Fibroblast of lung (primary cell): ENCODE results near the gene HOXC5.

ENCODE experiments used
- CTCF ChIP-seq, 2 donors: IDR thresholded peaks in 1 of 2; conservative IDR thresholded peaks in 1 of 2; 1 replicate in 1 of 2; 2 replicates in 1 of 2; pipeline ENCODE4 v1.5.1; 2011 to 2012; ENCODE audit warnings: low read length in 2 of 2, control low read depth in 1 of 2, inconsistent platforms in 1 of 2, low read depth in 1 of 2, mild to moderate bottlenecking in 1 of 2
- EZH2 ChIP-seq: IDR thresholded peaks from 2 replicates; pipeline ENCODE4 v1.5.1; 2012; ENCODE audit warnings: low read length, control low read depth, mild to moderate bottlenecking; ENCODE audit errors: missing control alignments

- TF ChIP-seq CTCF (conservative IDR thresholded peaks at IDR 0.05 in 1 of 2, IDR thresholded peaks at IDR 0.05 in 1 of 2; ENCODE audit: low read depth in 1 of 2, low read length in 2 of 2) (no peak), EZH2 (peak; percentile 58)
Measured at GRCh38 chr12:54039417-54040147, 6.7 kb downstream of the HOXC5 start.
